DMS79 treated with DMSO at 0.1 percent for 48 hours (cell line): ENCODE measurements around the gene PLA2G1B.
"Not testable (repeated sequence)": the region's sequence is repeated elsewhere in the genome, so short reads cannot be mapped to it uniquely, and the experiment has no call there.

ENCODE experiments used
- DNase-seq: peaks from one replicate; lab custom pipeline; 2025; lab: John Stamatoyannopoulos, UW

PLA2G1B gene

GRCh38 chr12:120358412-120359100 is 31.0 kb upstream of the PLA2G1B start:
- no peak for DNase-seq

- no peak for DNase-seq
These were observed 29.5 kb upstream of the PLA2G1B start for GRCh38 chr12:120357104-120357503.

- DNase-seq, result peak; percentile 46
These were observed 29.0 kb upstream of the PLA2G1B start for GRCh38 chr12:120356567-120357030.

- DNase-seq, result no peak
These were observed 26.2 kb upstream of the PLA2G1B start for GRCh38 chr12:120353556-120354317.

- no peak for DNase-seq
These were observed 25.6 kb upstream of the PLA2G1B start for GRCh38 chr12:120353136-120353535.

- DNase-seq, result no peak
These were observed 24.5 kb upstream of the PLA2G1B start for GRCh38 chr12:120352117-120352516.

- no peak for DNase-seq
These were observed 23.2 kb upstream of the PLA2G1B start for GRCh38 chr12:120350576-120351350.

GRCh38 chr12:120347766-120348165 is 20.2 kb upstream of the PLA2G1B start:
- no peak for DNase-seq

GRCh38 chr12:120346681-120347080 is 19.1 kb upstream of the PLA2G1B start:
- no peak for DNase-seq

GRCh38 chr12:120346031-120346430 is 18.5 kb upstream of the PLA2G1B start:
- DNase-seq, result no peak

- DNase-seq, result no peak
These were observed 16.1 kb upstream of the PLA2G1B start for GRCh38 chr12:120343692-120344091.

GRCh38 chr12:120343039-120343537 is 15.5 kb upstream of the PLA2G1B start:
- DNase-seq, result no peak

- DNase-seq, result no peak
These were observed 14.8 kb upstream of the PLA2G1B start for GRCh38 chr12:120342175-120343038.

GRCh38 chr12:120339256-120339655 is 11.7 kb upstream of the PLA2G1B start:
- DNase-seq, result no peak

GRCh38 chr12:120337730-120338129 is 10.2 kb upstream of the PLA2G1B start:
- DNase-seq, result no peak

GRCh38 chr12:120336392-120336791 is 8.8 kb upstream of the PLA2G1B start:
- DNase-seq, result not testable (repeated sequence)

GRCh38 chr12:120335447-120335846 is 7.9 kb upstream of the PLA2G1B start:
- DNase-seq, result not testable (repeated sequence)

GRCh38 chr12:120332523-120332922 is 4.9 kb upstream of the PLA2G1B start:
- no peak for DNase-seq

GRCh38 chr12:120332041-120332440 is 4.5 kb upstream of the PLA2G1B start:
- DNase-seq, result no peak

- no peak for DNase-seq
These were observed 3.8 kb upstream of the PLA2G1B start for GRCh38 chr12:120331390-120331789.

GRCh38 chr12:120328228-120328627 is 649 bp upstream of the PLA2G1B start:
- DNase-seq, result no peak
